Activated CD8-positive, alpha-beta T cell treated with anti-CD3 and anti-CD28 coated beads, Interleukin-2, amount 10 ng/mL, durations not matched to agents 7 days and 5 days (primary cell): Measurements from ENCODE around the gene TBC1D5. TPM values are rescaled to one million over a fixed set of nuclear protein-coding genes. Genes with fewer than 3 reads are reported as not detected.
"Not testable (repeated sequence)": the region's sequence is repeated elsewhere in the genome, so short reads cannot be mapped to it uniquely, and the experiment has no call there.

ENCODE experiments used
- ATAC-seq: fragments of 150-1000 bp; cut with Tn5 transposase; one replicate; pipeline ENCODE4 v1.10.0; 2021; ENCODE audit warnings: moderate library complexity
- CTCF ChIA-PET: fragments of 350-600 bp; sonication (Branson Sonifier 250); formaldehyde crosslinking; loops from one replicate; lab custom pipeline; 2021; ENCODE audit warnings: antibody characterized with exemption; lab: Charles Lee
- POLR2A ChIA-PET: fragments of 350-600 bp; sonication (Branson Sonifier 250); formaldehyde crosslinking; loops from one replicate; lab custom pipeline; 2021; ENCODE audit warnings: antibody characterized with exemption; lab: Charles Lee
- DNase-seq: peaks from one replicate; pipeline ENCODE4 v3.0.0-alpha.2; 2020
- H3K27ac Mint-ChIP-seq: one replicate; pipeline ENCODE4 v1.8.0; 2021; ENCODE audit warnings: mild to moderate bottlenecking, mixed read lengths
- H3K27me3 Mint-ChIP-seq: one replicate; pipeline ENCODE4 v1.8.0; 2021; ENCODE audit warnings: low read depth, mixed read lengths
- H3K36me3 Mint-ChIP-seq: one replicate; pipeline ENCODE4 v1.8.0; 2021; ENCODE audit warnings: low read depth, mixed read lengths
- H3K4me1 Mint-ChIP-seq: one replicate; pipeline ENCODE4 v1.8.0; 2021; ENCODE audit warnings: low read depth, mixed read lengths
- H3K4me3 Mint-ChIP-seq: one replicate; pipeline ENCODE4 v1.8.0; 2021; ENCODE audit warnings: mild to moderate bottlenecking, mixed read lengths
- H3K9me3 Mint-ChIP-seq: one replicate; pipeline ENCODE4 v1.8.0; 2022; ENCODE audit warnings: mixed read lengths; ENCODE audit not compliant: insufficient read depth
- total RNA-seq, 2 experiments: library from RNA; stranded (reverse); gene quantifications; one replicate each; pipeline ENCODE4 v1.2.3, GENCODE V29; 2021

Gene TBC1D5
- total RNA-seq, 2 experiments from 2014 or later = 51.2 to 52.8 TPM

- CTCF ChIA-PET = interaction anchor here (1.0 to 1.2 kb wide), 2 partner anchors 152 to 811 kb away, joined by 3 read pairs; no protein-coding TSS in a partner anchor
- Mint-ChIP-seq H3K27ac (no peak overlapping the region), H3K4me3 (no peak overlapping the region), H3K36me3 (no peaks in the 10 kb centered on the region), H3K27me3 (no peaks in the 10 kb centered on the region), H3K9me3 (no peaks in the 10 kb centered on the region), H3K4me1 (no peaks in the 10 kb centered on the region)
- ATAC-seq (no peak), DNase-seq (no peak)
- POLR2A ChIA-PET = no interaction called here
Measured at GRCh38 chr3:17411157-17411877, 331.1 kb downstream of the TBC1D5 start.

GRCh38 chr3:17407576-17407975, 334.9 kb downstream of the TBC1D5 start:
- POLR2A ChIA-PET = no interaction called here
- DNase-seq (no peak), ATAC-seq (no peak)
- Mint-ChIP-seq H3K4me3 (no peak overlapping the region), H3K27me3 (no peaks in the 10 kb centered on the region), H3K27ac (no peak overlapping the region), H3K9me3 (no peaks in the 10 kb centered on the region), H3K36me3 (no peaks in the 10 kb centered on the region), H3K4me1 (no peaks in the 10 kb centered on the region)
- CTCF ChIA-PET = no interaction called here

GRCh38 chr3:17404548-17404947, 337.9 kb downstream of the TBC1D5 start:
- H3K36me3 Mint-ChIP-seq = no peaks in the 10 kb centered on the region
- no peaks in the 10 kb centered on the region for H3K4me1 Mint-ChIP-seq
- no peak overlapping the region for H3K4me3 Mint-ChIP-seq
- no peaks in the 10 kb centered on the region for H3K9me3 Mint-ChIP-seq
- H3K27me3 Mint-ChIP-seq = no peaks in the 10 kb centered on the region
- ChIA-PET POLR2A (interaction anchor here (0.6 kb wide), 1 partner anchor 1487 kb away, joined by 4 read pairs; no protein-coding TSS in a partner anchor), CTCF (no interaction called here)
- ATAC-seq = no peak
- H3K27ac Mint-ChIP-seq = no peak overlapping the region
- no peak for DNase-seq

- no peaks in the 10 kb centered on the region for H3K4me1 Mint-ChIP-seq
- ATAC-seq (no peak), DNase-seq (no peak)
- CTCF ChIA-PET = interaction anchor here (0.9 kb wide), 1 partner anchor 1353 kb away, joined by 3 read pairs; no protein-coding TSS in a partner anchor
- no peak overlapping the region for H3K27ac Mint-ChIP-seq
- POLR2A ChIA-PET = no interaction called here
- no peaks in the 10 kb centered on the region for H3K9me3 Mint-ChIP-seq
- H3K36me3 Mint-ChIP-seq = peaks cover under 1% of the 10 kb centered on the region
- H3K4me3 Mint-ChIP-seq = no peak overlapping the region
- H3K27me3 Mint-ChIP-seq = no peaks in the 10 kb centered on the region
Measured at GRCh38 chr3:17402442-17402841, 340.0 kb downstream of the TBC1D5 start.

DNA sequence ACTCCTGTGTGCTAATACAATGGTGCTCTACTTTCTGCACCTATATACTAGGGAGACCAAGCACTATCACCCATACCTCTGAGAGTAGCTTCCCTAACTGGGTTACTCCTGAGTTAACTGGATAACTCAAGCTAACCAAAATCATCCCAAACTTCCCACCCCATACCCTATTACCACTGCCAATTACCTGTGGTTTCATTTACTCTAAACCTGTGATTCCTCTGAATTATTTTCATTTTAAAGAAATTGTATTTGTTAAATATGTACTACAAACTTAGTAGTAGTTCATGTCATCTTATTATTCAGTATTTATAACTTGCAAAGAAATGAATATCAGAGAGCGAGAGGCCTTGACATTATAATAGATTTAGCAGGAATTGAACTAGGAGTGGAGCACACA, 340.5 kb downstream of the TBC1D5 start:
- no peak overlapping the region for H3K4me3 Mint-ChIP-seq
- ChIA-PET POLR2A (no interaction called here), CTCF (interaction anchor here (0.9 kb wide), 1 partner anchor 1353 kb away, joined by 3 read pairs; no protein-coding TSS in a partner anchor)
- ATAC-seq (no peak), DNase-seq (no peak)
- H3K27ac Mint-ChIP-seq = no peak overlapping the region
- H3K4me1 Mint-ChIP-seq = no peaks in the 10 kb centered on the region
- no peaks in the 10 kb centered on the region for H3K27me3 Mint-ChIP-seq
- H3K9me3 Mint-ChIP-seq = no peaks in the 10 kb centered on the region
- H3K36me3 Mint-ChIP-seq = peaks cover 3% of the 10 kb centered on the region

DNA sequence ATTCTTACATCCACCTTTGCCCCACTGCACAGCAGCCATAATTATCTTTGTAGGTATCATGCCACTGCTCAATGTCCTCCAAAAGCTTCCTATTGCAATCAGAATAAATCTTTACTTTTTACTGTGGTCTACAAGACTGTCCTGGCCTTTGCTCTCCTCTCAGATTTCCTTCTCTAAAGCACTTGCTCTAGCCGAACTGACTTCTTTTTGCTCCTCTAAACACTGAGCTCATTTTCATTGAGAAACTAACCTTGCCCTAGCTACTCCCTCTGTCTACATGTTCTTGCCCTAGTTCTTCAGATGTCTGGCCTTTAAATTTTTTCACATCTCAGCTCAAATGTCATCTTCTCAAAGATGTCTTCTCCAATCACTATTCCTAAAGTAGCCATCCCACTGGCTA, 342.8 kb downstream of the TBC1D5 start:
- Mint-ChIP-seq H3K27me3 (no peaks in the 10 kb centered on the region), H3K27ac (no peak overlapping the region), H3K4me3 (no peak overlapping the region), H3K9me3 (no peaks in the 10 kb centered on the region), H3K4me1 (no peaks in the 10 kb centered on the region), H3K36me3 (peaks cover 6% of the 10 kb centered on the region)
- DNase-seq (no peak), ATAC-seq (no peak)
- CTCF ChIA-PET = interaction anchor here (1.2 to 1.4 kb wide), 2 partner anchors 9 to 14 kb away, joined by 3 to 5 read pairs; no protein-coding TSS in a partner anchor
- POLR2A ChIA-PET = no interaction called here

DNA sequence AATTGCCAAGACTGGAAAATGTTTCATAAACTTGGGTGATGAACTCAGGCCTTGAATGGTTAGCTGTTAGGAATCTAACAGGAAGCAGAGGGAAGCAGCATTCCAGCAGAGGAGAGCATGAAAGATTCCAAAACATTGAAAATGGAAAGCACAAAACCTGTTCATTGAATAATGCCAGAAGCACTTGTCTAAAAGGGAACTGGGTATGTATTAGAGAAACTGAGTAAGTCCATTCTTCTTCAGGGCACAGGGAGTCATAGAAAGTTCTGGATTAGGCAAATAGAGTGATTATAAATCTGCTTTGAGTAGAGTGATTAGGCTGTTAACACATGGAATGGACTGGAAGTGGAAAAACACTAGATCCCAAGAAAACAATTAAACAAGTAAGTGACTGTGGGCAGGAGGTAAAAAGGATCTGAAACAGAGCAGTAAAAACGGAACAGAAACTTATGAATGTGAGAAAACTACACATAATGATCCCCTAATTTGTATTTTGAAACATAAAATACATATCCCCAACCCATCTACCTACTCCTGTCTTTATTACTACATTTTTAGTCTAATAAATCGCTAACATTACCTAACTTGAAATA, 343.4 kb downstream of the TBC1D5 start:
- DNase-seq (no peak), ATAC-seq (no peak)
- no peak overlapping the region for H3K4me3 Mint-ChIP-seq
- H3K27me3 Mint-ChIP-seq = no peaks in the 10 kb centered on the region
- peaks cover 6% of the 10 kb centered on the region for H3K36me3 Mint-ChIP-seq
- no peaks in the 10 kb centered on the region for H3K4me1 Mint-ChIP-seq
- H3K9me3 Mint-ChIP-seq = no peaks in the 10 kb centered on the region
- no peak overlapping the region for H3K27ac Mint-ChIP-seq
- POLR2A ChIA-PET = no interaction called here
- CTCF ChIA-PET = interaction anchor here (1.2 to 1.4 kb wide), 3 partner anchors 9 to 15 kb away, joined by 3 to 5 read pairs (median 3); no protein-coding TSS in a partner anchor

GRCh38 chr3:17396036-17396435, 346.4 kb downstream of the TBC1D5 start:
- Mint-ChIP-seq H3K36me3 (peaks cover 24% of the 10 kb centered on the region), H3K9me3 (no peaks in the 10 kb centered on the region), H3K4me1 (no peaks in the 10 kb centered on the region), H3K27ac (no peak overlapping the region), H3K27me3 (no peaks in the 10 kb centered on the region), H3K4me3 (no peak overlapping the region)
- CTCF ChIA-PET = no interaction called here
- ATAC-seq = no peak
- POLR2A ChIA-PET = no interaction called here
- DNase-seq = no peak

- CTCF ChIA-PET = interaction anchor here (0.9 kb wide), 1 partner anchor 19 kb away, joined by 3 read pairs; no protein-coding TSS in a partner anchor
- H3K4me3 Mint-ChIP-seq = no peak overlapping the region
- ATAC-seq (no peak), DNase-seq (no peak)
- H3K4me1 Mint-ChIP-seq = no peaks in the 10 kb centered on the region
- POLR2A ChIA-PET = no interaction called here
- H3K9me3 Mint-ChIP-seq = no peaks in the 10 kb centered on the region
- no peak overlapping the region for H3K27ac Mint-ChIP-seq
- H3K27me3 Mint-ChIP-seq = no peaks in the 10 kb centered on the region
- peaks cover 31% of the 10 kb centered on the region for H3K36me3 Mint-ChIP-seq
Measured at GRCh38 chr3:17394541-17395155, 347.8 kb downstream of the TBC1D5 start.

- POLR2A ChIA-PET, ATAC-seq, CTCF ChIA-PET, H3K27me3 Mint-ChIP-seq, H3K4me1 Mint-ChIP-seq, H3K27ac Mint-ChIP-seq, DNase-seq, H3K9me3 Mint-ChIP-seq, H3K4me3 Mint-ChIP-seq: not testable (repeated sequence)
- H3K36me3 Mint-ChIP-seq = peaks cover 39% of the 10 kb centered on the region
Measured at GRCh38 chr3:17392516-17392915, 349.9 kb downstream of the TBC1D5 start.

GRCh38 chr3:17390785-17391184, 351.6 kb downstream of the TBC1D5 start:
- H3K27ac Mint-ChIP-seq = no peak overlapping the region
- ChIA-PET CTCF (no interaction called here), POLR2A (no interaction called here)
- ATAC-seq = no peak
- H3K4me3 Mint-ChIP-seq = no peak overlapping the region
- H3K4me1 Mint-ChIP-seq = no peaks in the 10 kb centered on the region
- DNase-seq = no peak
- no peaks in the 10 kb centered on the region for H3K9me3 Mint-ChIP-seq
- H3K27me3 Mint-ChIP-seq = no peaks in the 10 kb centered on the region
- H3K36me3 Mint-ChIP-seq = peaks cover 36% of the 10 kb centered on the region

DNA sequence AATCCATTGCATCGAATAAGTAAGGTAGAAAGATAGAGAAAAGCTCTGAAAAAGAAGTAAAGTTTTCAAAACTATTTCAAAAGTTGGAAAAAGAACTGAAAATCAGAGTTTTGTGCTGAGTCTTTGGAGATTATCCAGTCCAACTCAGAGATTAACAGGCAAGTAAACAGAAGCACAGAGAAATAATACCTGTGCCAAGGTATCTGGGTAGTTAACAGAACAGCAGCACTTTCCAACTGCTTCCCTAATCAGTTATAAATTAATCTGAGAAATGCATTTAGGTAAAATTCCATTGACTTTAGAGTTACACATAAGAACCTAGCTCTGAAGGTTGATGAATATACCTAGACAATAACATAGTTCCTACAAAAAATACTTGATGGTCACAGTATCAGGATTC, 355.3 kb downstream of the TBC1D5 start:
- H3K36me3 Mint-ChIP-seq = peaks cover 17% of the 10 kb centered on the region
- no peaks in the 10 kb centered on the region for H3K9me3 Mint-ChIP-seq
- DNase-seq (no peak), ATAC-seq (no peak)
- CTCF ChIA-PET = no interaction called here
- no peak overlapping the region for H3K27ac Mint-ChIP-seq
- no peaks in the 10 kb centered on the region for H3K27me3 Mint-ChIP-seq
- H3K4me1 Mint-ChIP-seq = no peaks in the 10 kb centered on the region
- POLR2A ChIA-PET = interaction anchor here (0.6 kb wide), 1 partner anchor 1669 kb away, joined by 4 read pairs; no protein-coding TSS in a partner anchor
- no peak overlapping the region for H3K4me3 Mint-ChIP-seq
